IPS-15b (cell line): Measurements from ENCODE around the gene ARHGAP26.

Source experiments
- H3K27me3 ChIP-seq: one replicate; pipeline ENCODE4 v1.6.1; 2013; ENCODE audit warnings: low read length; ENCODE audit not compliant: control insufficient read depth, insufficient read depth
- H3K36me3 ChIP-seq: one replicate; pipeline ENCODE4 v1.6.1; 2013; ENCODE audit warnings: low read length; ENCODE audit not compliant: control insufficient read depth, insufficient read depth
- H3K4me1 ChIP-seq: one replicate; pipeline ENCODE4 v1.6.1; 2013; ENCODE audit warnings: mild to moderate bottlenecking, low read length; ENCODE audit not compliant: control insufficient read depth, insufficient read depth
- H3K4me3 ChIP-seq: one replicate; pipeline ENCODE4 v1.5.1; 2013; ENCODE audit warnings: low read depth, low read length
- H3K9ac ChIP-seq: one replicate; pipeline ENCODE4 v1.6.1; 2013; ENCODE audit warnings: low read depth, mild to moderate bottlenecking, low read length
- H3K9me3 ChIP-seq: one replicate; pipeline ENCODE4 v1.6.1; 2013; ENCODE audit warnings: mild to moderate bottlenecking, low read length; ENCODE audit not compliant: control insufficient read depth, insufficient read depth

Gene ARHGAP26

GRCh38 chr5:143205386-143205785 lies 435.2 kb downstream of the ARHGAP26 start:
- H3K27me3 ChIP-seq: no peaks in the 10 kb centered on the region
- no peak overlapping the region for H3K4me3 ChIP-seq
- H3K36me3 ChIP-seq: no peaks in the 10 kb centered on the region
- no peak overlapping the region for H3K9ac ChIP-seq
- H3K4me1 ChIP-seq: no peaks in the 10 kb centered on the region
- H3K9me3 ChIP-seq: no peaks in the 10 kb centered on the region

DNA sequence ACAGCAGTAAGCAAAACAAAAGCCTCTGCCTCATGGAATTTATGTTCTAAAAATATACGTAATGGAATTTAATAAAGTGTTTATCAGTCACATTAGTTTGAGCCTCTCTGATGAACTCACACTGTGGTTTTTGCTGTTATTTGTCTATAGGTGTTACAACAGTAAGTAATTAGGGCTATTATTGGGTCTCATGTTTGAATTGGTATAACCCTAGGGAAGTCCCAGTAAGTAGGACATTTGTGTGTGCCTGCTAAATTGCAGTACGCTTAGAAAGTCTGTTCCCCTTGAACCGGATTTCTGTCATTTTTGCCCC lies 435.7 kb downstream of the ARHGAP26 start:
- Histone ChIP-seq H3K4me3 (no peak overlapping the region), H3K27me3 (no peaks in the 10 kb centered on the region), H3K9me3 (no peaks in the 10 kb centered on the region), H3K36me3 (no peaks in the 10 kb centered on the region), H3K9ac (no peak overlapping the region), H3K4me1 (no peaks in the 10 kb centered on the region)

- Histone ChIP-seq H3K36me3 (no peaks in the 10 kb centered on the region), H3K9ac (no peak overlapping the region), H3K4me3 (no peak overlapping the region), H3K4me1 (no peaks in the 10 kb centered on the region), H3K27me3 (no peaks in the 10 kb centered on the region), H3K9me3 (no peaks in the 10 kb centered on the region)
Observed at GRCh38 chr5:143206196-143207053, 436.2 kb downstream of the ARHGAP26 start.

GRCh38 chr5:143207058-143207457 lies 436.9 kb downstream of the ARHGAP26 start:
- Histone ChIP-seq H3K9me3 (no peaks in the 10 kb centered on the region), H3K9ac (no peak overlapping the region), H3K36me3 (no peaks in the 10 kb centered on the region), H3K4me3 (no peak overlapping the region), H3K27me3 (no peaks in the 10 kb centered on the region), H3K4me1 (no peaks in the 10 kb centered on the region)

DNA sequence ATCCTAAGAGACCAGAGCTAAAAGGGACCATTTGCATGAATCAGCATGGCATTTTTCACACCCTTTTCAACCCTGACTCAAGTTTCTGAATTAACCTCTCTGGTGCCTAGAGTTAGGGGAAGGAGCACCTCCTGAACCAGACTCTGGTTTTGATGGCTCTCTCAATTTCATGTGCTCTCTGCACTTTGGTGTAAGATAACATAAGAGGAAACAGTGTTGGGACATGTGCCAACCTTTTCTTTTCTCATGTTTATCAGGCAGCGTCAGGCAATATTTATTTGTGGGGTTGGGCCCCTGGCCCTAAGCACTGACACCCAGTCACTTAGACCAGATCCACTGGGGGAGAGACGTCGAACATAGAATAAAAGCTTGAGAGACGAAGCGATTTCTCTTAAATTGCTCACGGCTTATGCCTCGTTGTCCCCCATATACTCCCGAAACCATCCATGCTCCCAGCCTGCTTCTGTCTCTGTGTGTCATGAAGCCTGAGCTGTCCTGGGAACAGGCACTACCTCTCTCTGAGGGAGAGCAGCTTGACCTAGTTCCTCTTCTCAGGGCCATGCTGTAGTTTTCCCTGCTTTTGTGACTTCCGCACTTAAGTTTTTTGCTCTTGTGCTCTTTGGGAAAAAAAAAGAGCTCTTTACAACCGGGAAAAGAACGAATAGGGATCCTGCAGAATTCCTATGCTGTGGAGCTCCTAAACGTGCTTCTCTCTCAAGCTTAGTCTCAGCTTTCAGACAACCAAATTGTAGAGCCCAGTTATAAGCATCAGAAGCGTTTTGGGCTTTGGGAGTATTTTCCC lies 437.6 kb downstream of the ARHGAP26 start:
- Histone ChIP-seq H3K9me3 (no peaks in the 10 kb centered on the region), H3K36me3 (no peaks in the 10 kb centered on the region), H3K9ac (no peak overlapping the region), H3K27me3 (no peaks in the 10 kb centered on the region), H3K4me3 (no peak overlapping the region), H3K4me1 (no peaks in the 10 kb centered on the region)

- Histone ChIP-seq H3K27me3 (no peaks in the 10 kb centered on the region), H3K9me3 (no peaks in the 10 kb centered on the region), H3K9ac (no peak overlapping the region), H3K4me3 (no peak overlapping the region), H3K4me1 (peaks cover 3% of the 10 kb centered on the region), H3K36me3 (no peaks in the 10 kb centered on the region)
Observed at GRCh38 chr5:143208365-143208641, 438.1 kb downstream of the ARHGAP26 start.

DNA sequence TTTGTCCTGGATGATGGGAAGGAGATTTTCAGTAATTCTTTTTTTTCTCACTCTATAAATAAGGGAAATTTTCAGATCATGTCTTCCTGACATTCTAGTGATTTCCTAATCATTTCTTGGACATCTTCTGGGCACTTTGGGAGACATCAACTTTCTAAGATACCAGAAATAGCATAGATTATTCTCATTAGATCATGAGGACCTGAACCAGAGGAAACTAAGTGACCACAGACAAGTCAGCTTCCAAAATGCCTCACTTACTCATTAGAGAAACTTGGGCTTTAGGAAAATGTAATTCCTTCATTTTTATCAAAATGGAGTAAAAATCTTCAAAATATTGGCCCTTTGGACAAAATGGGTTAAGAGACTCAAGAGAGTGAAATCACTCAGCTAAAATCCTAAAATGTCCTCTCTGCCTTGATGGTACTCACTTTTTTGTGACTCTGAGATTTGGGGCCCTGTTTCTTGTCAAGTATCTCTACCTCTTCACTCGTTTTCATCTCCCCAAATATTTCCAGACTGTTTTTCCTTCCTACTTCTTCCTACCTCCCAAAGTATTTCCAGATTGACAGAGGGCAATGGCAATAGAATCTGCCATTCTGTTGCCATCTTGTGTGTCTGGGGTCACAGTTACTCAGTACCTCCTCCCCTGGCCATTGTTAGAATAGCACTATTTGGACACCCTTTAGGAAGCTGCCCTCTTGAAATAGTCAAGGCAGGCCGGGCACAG lies 438.8 kb downstream of the ARHGAP26 start:
- Histone ChIP-seq H3K4me1 (peaks cover 4% of the 10 kb centered on the region), H3K9ac (no peak overlapping the region), H3K36me3 (no peaks in the 10 kb centered on the region)

DNA sequence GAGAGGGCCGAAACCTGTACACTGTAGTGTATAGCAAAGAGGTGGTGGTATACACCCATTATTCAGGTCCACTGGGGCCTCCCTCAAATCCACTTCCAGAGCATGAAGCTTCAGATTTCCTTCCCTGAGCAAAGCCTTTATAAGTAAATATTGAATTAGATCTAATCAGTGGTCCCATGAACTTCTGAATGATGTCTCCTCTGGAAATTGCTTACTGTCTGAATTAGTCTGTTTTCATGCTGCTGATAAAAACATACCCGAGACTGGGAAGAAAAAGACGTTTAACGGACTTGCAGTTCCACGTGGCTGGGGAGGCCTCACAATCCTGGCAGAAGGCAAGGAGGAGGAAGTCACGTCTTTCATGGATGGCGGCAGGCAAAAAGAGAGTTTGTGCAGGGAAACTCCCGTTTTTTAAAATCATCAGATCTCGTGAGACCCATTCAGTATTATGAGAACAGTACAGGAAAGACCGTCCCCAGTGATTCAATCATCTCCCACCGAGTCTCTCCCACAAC lies 439.8 kb downstream of the ARHGAP26 start:
- Histone ChIP-seq H3K9me3 (no peaks in the 10 kb centered on the region), H3K36me3 (no peaks in the 10 kb centered on the region), H3K27me3 (no peaks in the 10 kb centered on the region), H3K4me3 (no peak overlapping the region), H3K9ac (no peak overlapping the region), H3K4me1 (peaks cover 4% of the 10 kb centered on the region)

More for the DNA sequence above, 438.8 kb downstream of the ARHGAP26 start:
- no peak overlapping the region for H3K4me3 ChIP-seq
- no peaks in the 10 kb centered on the region for H3K27me3 ChIP-seq
- H3K9me3 ChIP-seq: no peaks in the 10 kb centered on the region

- Histone ChIP-seq H3K4me1 (peaks cover 4% of the 10 kb centered on the region), H3K9me3 (no peaks in the 10 kb centered on the region), H3K27me3 (no peaks in the 10 kb centered on the region), H3K4me3 (no peak overlapping the region), H3K36me3 (no peaks in the 10 kb centered on the region), H3K9ac (no peak overlapping the region)
Observed at GRCh38 chr5:143210576-143210975, 440.4 kb downstream of the ARHGAP26 start.

- Histone ChIP-seq H3K27me3 (no peaks in the 10 kb centered on the region), H3K9me3 (no peaks in the 10 kb centered on the region), H3K4me1 (peaks cover 4% of the 10 kb centered on the region), H3K9ac (no peak overlapping the region), H3K36me3 (no peaks in the 10 kb centered on the region), H3K4me3 (no peak overlapping the region)
Observed at GRCh38 chr5:143212261-143212660, 442.1 kb downstream of the ARHGAP26 start.

- H3K4me3 ChIP-seq: no peak overlapping the region
- H3K9me3 ChIP-seq: no peaks in the 10 kb centered on the region
- no peak overlapping the region for H3K9ac ChIP-seq
- no peaks in the 10 kb centered on the region for H3K27me3 ChIP-seq
- H3K4me1 ChIP-seq: peaks cover 4% of the 10 kb centered on the region
- H3K36me3 ChIP-seq: no peaks in the 10 kb centered on the region
Observed at GRCh38 chr5:143213231-143213850, 443.2 kb downstream of the ARHGAP26 start.
